PC-9 (cell line): ENCODE results near the gene DPH5. TPM values are rescaled to one million over a fixed set of nuclear protein-coding genes. Genes with fewer than 3 reads are reported as not detected.

ENCODE experiments used
- BruUV-seq: library from RNA; stranded (reverse); fragments of 400-500 nt; replicated peaks from 2 replicates; lab custom pipeline; 2021; lab: Mats Ljungman, UMichigan
- CTCF ChIA-PET: fragments of 300-600 bp; sonication (Branson Sonifier 250); formaldehyde crosslinking; loops from one replicate; lab custom pipeline; 2022; ENCODE audit warnings: antibody characterized with exemption; lab: Charles Lee
- POLR2A ChIA-PET: fragments of 300-600 bp; sonication (Branson Sonifier 250); formaldehyde crosslinking; loops from one replicate; lab custom pipeline; 2022; ENCODE audit warnings: antibody characterized with exemption; ENCODE audit not compliant: unreplicated experiment; lab: Charles Lee
- DNase-seq, 2 experiments: peaks; one replicate each; pipeline versions ENCODE4 v3.0.0 to v3.0.0-alpha.2; 2015 to 2022; ENCODE audit warnings: mixed read lengths in 1 of 2
- H2AFZ ChIP-seq: fragments of 200-600 bp; sonication (generic); 2 replicates; pipeline ENCODE4 v1.8.1; 2017; ENCODE audit warnings: antibody characterized with exemption
- H3F3A ChIP-seq: fragments of 200-600 bp; sonication (generic); 2 replicates; pipeline ENCODE4 v1.8.1; 2017; ENCODE audit warnings: antibody characterized with exemption, mild to moderate bottlenecking, low read depth; ENCODE audit not compliant: insufficient read depth
- H3K27ac ChIP-seq: fragments of 200-600 bp; sonication (generic); 2 replicates; pipeline ENCODE4 v1.6.1; 2016; ENCODE audit warnings: mixed run types
- H3K27me3 ChIP-seq: fragments of 200-600 bp; sonication (generic); 2 replicates; pipeline ENCODE4 v1.6.1; 2016; ENCODE audit warnings: low read depth, mixed run types; ENCODE audit not compliant: insufficient read depth
- H3K36me3 ChIP-seq: fragments of 200-600 bp; sonication (generic); 2 replicates; pipeline ENCODE4 v1.6.1; 2016; ENCODE audit warnings: low read depth, mixed run types
- H3K4me1 ChIP-seq: fragments of 200-600 bp; sonication (generic); replicated peaks from 2 replicates; pipeline ENCODE4 v1.6.1; 2016; ENCODE audit warnings: mixed run types; ENCODE audit not compliant: insufficient read depth
- H3K4me2 ChIP-seq: fragments of 200-600 bp; sonication (generic); 2 replicates; pipeline ENCODE4 v1.6.1; 2017; ENCODE audit warnings: mixed run types
- H3K4me3 ChIP-seq: fragments of 200-600 bp; sonication (generic); 2 replicates; pipeline ENCODE4 v1.6.1; 2016; ENCODE audit warnings: mixed run types
- H3K79me2 ChIP-seq: fragments of 200-600 bp; sonication (generic); 2 replicates; pipeline ENCODE4 v1.6.1; 2017; ENCODE audit warnings: low read depth, mixed run types
- H3K9me2 ChIP-seq: fragments of 200-600 bp; sonication (generic); 2 replicates; pipeline ENCODE4 v1.8.1; 2017; ENCODE audit warnings: mild to moderate bottlenecking; ENCODE audit not compliant: insufficient read depth
- H3K9me3 ChIP-seq: fragments of 200-600 bp; sonication (generic); 2 replicates; pipeline ENCODE4 v1.8.1; 2016; ENCODE audit warnings: low read depth; ENCODE audit not compliant: insufficient read depth
- H4K20me1 ChIP-seq: fragments of 200-600 bp; sonication (generic); 2 replicates; pipeline ENCODE4 v1.8.1; 2017; ENCODE audit not compliant: insufficient read depth
- EZH2 ChIP-seq: fragments of 200-600 bp; sonication (generic); IDR thresholded peaks from 2 replicates; pipeline ENCODE4 v1.8.0; 2017; ENCODE audit warnings: antibody characterized with exemption, low read depth
- intact Hi-C: fragments of 100-400 bp; cut with micrococcal nuclease; formaldehyde crosslinking; loops from one replicate; pipeline ENCODE4 v1.10.0; 2022; ENCODE audit not compliant: unreplicated experiment
- total RNA-seq: library from RNA; stranded (reverse); gene quantifications from 2 replicates; pipeline ENCODE4 v1.2.3, GENCODE V29; 2021
- TF ChIP-seq, protein P1 (sequence below): fragments of 200-600 bp; sonication (generic); conservative IDR thresholded peaks from 2 replicates; pipeline ENCODE4 v1.6.1; 2017; ENCODE audit warnings: mixed run types, antibody characterized with exemption, mild to moderate bottlenecking, moderate library complexity

The DPH5 gene
- total RNA-seq, 1 experiment from 2014 or later = 39.4 TPM

DNA sequence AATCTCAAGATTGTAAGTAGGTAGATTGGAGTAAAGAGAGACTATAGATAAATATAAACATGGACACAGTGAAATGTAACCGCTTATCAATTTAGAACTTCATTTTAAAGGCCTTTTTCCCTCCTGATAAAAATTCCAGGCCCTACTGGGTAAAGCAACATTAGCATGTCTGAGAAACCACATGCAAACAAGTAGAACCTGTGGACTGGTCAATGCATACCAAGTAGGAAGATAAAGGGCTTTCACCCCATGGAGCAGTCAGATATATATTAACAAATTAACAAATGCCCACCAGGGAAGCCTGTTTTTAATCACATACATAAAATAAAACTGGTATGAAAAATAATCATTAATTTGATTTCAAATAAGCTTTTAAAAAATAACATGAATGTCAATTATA lies 8.1 kb downstream of the DPH5 start:
- CTCF ChIA-PET = no interaction called here

DNA sequence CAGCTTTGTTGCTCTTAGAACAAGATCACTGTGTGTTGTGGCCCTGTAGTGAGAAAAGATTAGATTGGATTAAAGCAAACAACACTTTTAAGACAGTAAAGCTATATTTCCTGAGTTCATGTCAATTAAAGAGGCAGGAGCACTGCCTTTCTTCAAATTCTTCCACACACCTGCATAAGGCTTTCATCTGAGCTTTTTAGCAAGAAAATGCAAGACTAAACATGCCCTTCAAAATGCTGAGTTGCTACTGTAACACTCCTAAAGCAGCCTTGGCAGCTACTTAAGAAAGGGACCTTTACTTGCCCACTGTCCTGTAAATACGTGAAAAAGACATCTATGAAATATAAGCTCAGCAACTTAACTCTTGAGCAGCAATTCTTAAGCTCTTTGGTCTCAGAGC lies 11.8 kb downstream of the DPH5 start:
- BruUV-seq = no TSS peak
- POLR2A ChIA-PET = interaction anchor here (0.6 to 0.9 kb wide), 2 partner anchors 10 to 174 kb away, joined by 4 to 5 read pairs; no protein-coding TSS in a partner anchor
- Histone ChIP-seq H2AFZ (no peak overlapping the region), H3K9me3 (no peaks in the 10 kb centered on the region), H3K27ac (no peak overlapping the region), H3F3A (no peaks in the 10 kb centered on the region), H3K79me2 (no peaks in the 10 kb centered on the region), H3K4me1 (no peaks in the 10 kb centered on the region), H3K4me3 (no peak overlapping the region), H3K27me3 (no peaks in the 10 kb centered on the region), H3K4me2 (no peak overlapping the region), H4K20me1 (no peaks in the 10 kb centered on the region), H3K36me3 (peaks cover 22% of the 10 kb centered on the region; the same call in 1 of the 2 replicates), H3K9me2 (0 out of 2 replicates have a peak, but pooled peaks cover 3% of the 10 kb centered on the region)
- CTCF ChIA-PET = no interaction called here
- intact Hi-C loops = no loop called here
- TF ChIP-seq, protein P1, sequence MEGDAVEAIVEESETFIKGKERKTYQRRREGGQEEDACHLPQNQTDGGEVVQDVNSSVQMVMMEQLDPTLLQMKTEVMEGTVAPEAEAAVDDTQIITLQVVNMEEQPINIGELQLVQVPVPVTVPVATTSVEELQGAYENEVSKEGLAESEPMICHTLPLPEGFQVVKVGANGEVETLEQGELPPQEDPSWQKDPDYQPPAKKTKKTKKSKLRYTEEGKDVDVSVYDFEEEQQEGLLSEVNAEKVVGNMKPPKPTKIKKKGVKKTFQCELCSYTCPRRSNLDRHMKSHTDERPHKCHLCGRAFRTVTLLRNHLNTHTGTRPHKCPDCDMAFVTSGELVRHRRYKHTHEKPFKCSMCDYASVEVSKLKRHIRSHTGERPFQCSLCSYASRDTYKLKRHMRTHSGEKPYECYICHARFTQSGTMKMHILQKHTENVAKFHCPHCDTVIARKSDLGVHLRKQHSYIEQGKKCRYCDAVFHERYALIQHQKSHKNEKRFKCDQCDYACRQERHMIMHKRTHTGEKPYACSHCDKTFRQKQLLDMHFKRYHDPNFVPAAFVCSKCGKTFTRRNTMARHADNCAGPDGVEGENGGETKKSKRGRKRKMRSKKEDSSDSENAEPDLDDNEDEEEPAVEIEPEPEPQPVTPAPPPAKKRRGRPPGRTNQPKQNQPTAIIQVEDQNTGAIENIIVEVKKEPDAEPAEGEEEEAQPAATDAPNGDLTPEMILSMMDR = no peak
- TF ChIP-seq EZH2 = no peak
- DNase-seq = no peak

More for the DNA sequence above, 8.1 kb downstream of the DPH5 start:
- intact Hi-C loops = no loop called here
- no peaks in the 10 kb centered on the region for H3K9me3 ChIP-seq
- H3K4me2 ChIP-seq = no peak overlapping the region
- H2AFZ ChIP-seq = no peak overlapping the region
- 0 out of 2 replicates have a peak, but pooled peaks cover 3% of the 10 kb centered on the region for H3K9me2 ChIP-seq
- peaks cover 28% of the 10 kb centered on the region for H3K36me3 ChIP-seq
- no peaks in the 10 kb centered on the region for H3K79me2 ChIP-seq
- H3K4me3 ChIP-seq = no peak overlapping the region
- TF ChIP-seq, protein P1 = no peak
- TF ChIP-seq EZH2 = no peak
- H3K4me1 ChIP-seq = no peaks in the 10 kb centered on the region
- H3K27me3 ChIP-seq = no peaks in the 10 kb centered on the region
- no TSS peak for BruUV-seq
- no peaks in the 10 kb centered on the region for H4K20me1 ChIP-seq
- no peak for DNase-seq
- no peak overlapping the region for H3K27ac ChIP-seq
- H3F3A ChIP-seq = no peaks in the 10 kb centered on the region; the same call in 1 of the 2 replicates
- POLR2A ChIA-PET = no interaction called here

DNA sequence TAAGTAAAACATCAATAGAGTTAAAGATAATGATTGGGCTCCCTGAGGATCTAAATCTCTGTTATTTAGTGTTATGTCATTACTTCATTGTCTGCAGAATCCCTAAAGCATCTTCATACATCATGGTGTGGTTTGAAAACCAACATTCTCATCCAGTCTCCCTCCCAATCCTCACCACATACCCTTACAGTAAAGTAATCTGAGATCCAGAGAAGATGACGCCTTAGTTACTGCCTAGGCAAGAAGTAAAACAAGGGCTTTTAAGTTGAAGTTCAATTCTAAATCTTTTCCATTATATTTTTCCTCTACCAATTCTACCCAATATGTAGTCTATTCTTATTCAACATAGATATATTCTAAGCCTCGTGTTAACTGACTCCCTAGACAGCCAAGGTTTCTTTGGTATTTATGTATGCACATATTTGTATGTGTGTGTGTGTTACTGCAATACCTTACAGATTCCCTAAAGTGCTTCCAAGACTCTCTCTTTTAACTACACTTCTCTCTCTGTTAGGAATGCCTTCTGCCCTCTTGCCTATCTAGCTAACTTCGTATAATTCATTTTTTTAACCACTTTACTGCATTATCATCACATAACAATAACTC lies 17.3 kb downstream of the DPH5 start:
- H4K20me1 ChIP-seq = no peaks in the 10 kb centered on the region
- CTCF ChIA-PET = no interaction called here
- no TSS peak for BruUV-seq
- H3K27me3 ChIP-seq = no peaks in the 10 kb centered on the region
- H2AFZ ChIP-seq = no peak overlapping the region
- peaks cover 13% of the 10 kb centered on the region for H3F3A ChIP-seq
- POLR2A ChIA-PET = no interaction called here
- H3K9me2 ChIP-seq = no peaks in the 10 kb centered on the region
- peaks cover 17% of the 10 kb centered on the region for H3K4me1 ChIP-seq
- no peak for TF ChIP-seq EZH2
- TF ChIP-seq, protein P1 = no peak
- H3K27ac ChIP-seq = no peak overlapping the region
- no peak overlapping the region for H3K4me3 ChIP-seq
- H3K9me3 ChIP-seq = no peaks in the 10 kb centered on the region
- DNase-seq = no peak
- H3K79me2 ChIP-seq = no peaks in the 10 kb centered on the region
- intact Hi-C loops = no loop called here
- H3K4me2 ChIP-seq = no peak overlapping the region
- peaks cover 11% of the 10 kb centered on the region; the same call in 1 of the 2 replicates for H3K36me3 ChIP-seq
